K562 (cell line): Measurements from ENCODE around the gene MYO1D. TPM values are rescaled to one million over a fixed set of nuclear protein-coding genes. Genes with fewer than 3 reads are reported as not detected.

ENCODE experiments used
- ATF3 ChIP-seq, 2 experiments: fragments of 450-650 bp in 1 of 2; sonication (generic) in 1 of 2; formaldehyde crosslinking in 1 of 2; IDR thresholded peaks in 1 of 2; conservative IDR thresholded peaks in 1 of 2; 2 replicates each; pipeline versions ENCODE4 v1.6.1 to v1.8.1; 2016 to 2023; ENCODE audit warnings: mild to moderate bottlenecking in 2 of 2, moderate library complexity in 2 of 2, inconsistent platforms in 1 of 2, missing genetic modification reagents in 1 of 2
- CEBPG ChIP-seq, 3 experiments: fragments of 200-800 bp in 1 of 3; sonication (Bioruptor generic) in 1 of 3; sonication (generic) in 1 of 3; formaldehyde crosslinking in 1 of 3; IDR thresholded peaks in 2 of 3; conservative IDR thresholded peaks in 1 of 3; 2 replicates each; pipeline versions ENCODE4 v1.6.1 to v1.8.0; 2016 to 2022; ENCODE audit warnings: missing compliant biosample characterization in 2 of 3, missing genetic modification characterization in 2 of 3, mild to moderate bottlenecking in 1 of 3, missing genetic modification reagents in 1 of 3
- FOSL1 ChIP-seq: fragments of 200-800 bp; sonication (Bioruptor generic); conservative IDR thresholded peaks from 2 replicates; pipeline ENCODE4 v1.6.1; 2016; ENCODE audit warnings: missing genetic modification characterization, missing compliant biosample characterization
- KAT7 ChIP-seq: sonication (generic); formaldehyde crosslinking; IDR thresholded peaks from 2 replicates; pipeline ENCODE4 v1.8.0; 2022; ENCODE audit warnings: missing genetic modification reagents, mild to moderate bottlenecking, borderline replicate concordance
- LARP7 ChIP-seq: fragments of 450-650 bp; IDR thresholded peaks from 2 replicates; pipeline ENCODE4 v1.6.1; 2016
- MITF ChIP-seq: IDR thresholded peaks from 2 replicates; pipeline ENCODE4 v1.6.1; 2014; ENCODE audit warnings: antibody characterized with exemption
- POLR2AphosphoS5 ChIP-seq: IDR thresholded peaks from 2 replicates; pipeline ENCODE4 v1.6.1; 2011; ENCODE audit warnings: mild to moderate bottlenecking, low read depth, low read length, moderate library complexity; ENCODE audit not compliant: control insufficient read depth, insufficient read depth
- ZNF407 ChIP-seq: fragments of 450-650 bp; IDR thresholded peaks from 2 replicates; pipeline ENCODE4 v1.6.1; 2016; ENCODE audit warnings: low read depth
- polyA plus RNA-seq, 8 experiments: library from polyadenylated mRNA; depleted of rRNA in 4 of 8; stranded (reverse) in 5 of 8; unstranded in 3 of 8; fragments of >200 nt; fragmentation: Nextera tagmentation in 2 of 8; fragmentation: Illumina TruSeq in 1 of 8; extraction: Ambion mirVana in 2 of 8; extraction: Trizol in 1 of 8; gene quantifications; 2 replicates each; pipeline versions ENCODE4 v1.2.1 to v1.2.3, GENCODE V29; 2011 to 2014; ENCODE audit warnings: inconsistent platforms in 1 of 8, missing spikeins in 1 of 8
- total RNA-seq, 7 experiments: library from RNA; depleted of rRNA in 6 of 7; stranded (reverse); fragments of >200 nt in 6 of 7; fragmentation: Illumina TruSeq in 2 of 7; extraction: Trizol in 2 of 7; gene quantifications; 2 replicates each; pipeline versions ENCODE4 v1.2.1 to v1.2.3, GENCODE V29; 2011 to 2021; ENCODE audit warnings: low replicate concordance in 1 of 7

MYO1D gene
- total and polyA plus RNA-seq, 9 of the 15 experiments (the other 6 are each of a cell fraction or from before 2014, with no cell fraction given): 2.1 to 71.2 (median 45.4) TPM

GRCh38 chr17:32772453-32773025, 104.4 kb downstream of the MYO1D start (continued):
- no peak for TF ChIP-seq ZNF407
- no peak for TF ChIP-seq ATF3 (IDR thresholded peaks at IDR 0.05)
- no peak for TF ChIP-seq ATF3 (CRISPR knock-in tag; conservative IDR thresholded peaks at IDR 0.05)
- no peak for TF ChIP-seq LARP7
- TF ChIP-seq FOSL1: no peak
- TF ChIP-seq MITF: no peak
- TF ChIP-seq POLR2AphosphoS5: no peak
- TF ChIP-seq CEBPG (CRISPR knock-in tag; IDR thresholded peaks at IDR 0.05): no peak
- TF ChIP-seq CEBPG (tag; conservative IDR thresholded peaks at IDR 0.05 in 1 of 2, IDR thresholded peaks at IDR 0.05 in 1 of 2): peak in 1 of 2 experiments; percentile 20; a peak in 1 of 4 replicates
- no peak for TF ChIP-seq KAT7 (CRISPR knock-in tag)
